ENCODE measurements around the gene ATOX1.

Gene ATOX1

DNA sequence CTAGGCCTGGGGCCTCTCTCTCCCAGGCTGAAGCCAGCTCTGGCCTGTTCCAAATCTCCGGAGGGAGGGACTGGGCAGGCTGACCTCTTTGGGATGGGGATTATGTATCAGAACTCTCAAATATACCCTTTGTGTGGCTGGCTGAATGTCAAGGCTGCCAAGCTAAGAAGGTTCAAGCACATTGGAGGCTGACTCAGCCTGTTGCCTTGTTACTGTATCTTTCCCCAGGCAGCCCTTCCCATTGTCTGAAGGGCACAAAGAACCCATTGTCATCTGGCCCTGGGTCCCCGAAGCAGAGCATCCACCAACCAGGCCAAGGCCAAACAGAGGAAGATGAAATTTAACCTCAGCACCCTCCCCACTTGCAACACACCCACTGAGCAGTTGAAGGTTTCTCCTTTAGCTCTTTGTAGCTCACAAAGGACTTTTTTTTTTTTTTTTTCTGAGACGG lies 64.4 kb downstream of the ATOX1 start:
- no peak for DNase-seq
